K562 (cell line): ENCODE data around the gene TRAPPC2L. TPM values are rescaled to one million over a fixed set of nuclear protein-coding genes. Genes with fewer than 3 reads are reported as not detected.

Source experiments
- CHD7 ChIP-seq: fragments of 200-600 bp; sonication (generic); IDR thresholded peaks from one replicate; pipeline ENCODE4 v1.6.1; 2012; ENCODE audit warnings: mild to moderate bottlenecking, low read depth, low read length, inconsistent platforms
- ESRRB ChIP-seq: fragments of 250-450 bp; sonication (Bioruptor Pico); IDR thresholded peaks from 2 replicates; pipeline ENCODE4 v1.5.0; 2020; ENCODE audit warnings: mild to moderate bottlenecking, moderate library complexity, borderline replicate concordance
- PBX2 ChIP-seq, 2 experiments: IDR thresholded peaks in 1 of 2; conservative IDR thresholded peaks in 1 of 2; 2 replicates each; pipeline ENCODE4 v1.6.1; 2016; ENCODE audit warnings: low read depth in 2 of 2, mild to moderate bottlenecking in 1 of 2, missing compliant biosample characterization in 1 of 2, missing genetic modification characterization in 1 of 2, moderate library complexity in 1 of 2
- POLR2B ChIP-seq: fragments of 450-650 bp; IDR thresholded peaks from 2 replicates; pipeline ENCODE4 v1.6.1; 2018; ENCODE audit warnings: low read depth; ENCODE audit not compliant: partially characterized antibody
- SIRT6 ChIP-seq: IDR thresholded peaks from one replicate; pipeline ENCODE4 v1.6.1; 2012; ENCODE audit warnings: low read depth, mild to moderate bottlenecking, control low read depth, inconsistent platforms, low read length, moderate library complexity
- SP2 ChIP-seq: IDR thresholded peaks from 2 replicates; pipeline ENCODE4 v1.6.1; 2011; ENCODE audit warnings: mild to moderate bottlenecking, low read depth, low read length, moderate library complexity; ENCODE audit not compliant: poor library complexity, severe bottlenecking; ENCODE audit errors: extremely low read depth
- YBX1 ChIP-seq: fragments of 450-650 bp; IDR thresholded peaks from 2 replicates; pipeline ENCODE4 v1.7.1; 2016; ENCODE audit warnings: mild to moderate bottlenecking
- polyA plus RNA-seq, 8 experiments: library from polyadenylated mRNA; depleted of rRNA in 4 of 8; stranded (reverse) in 5 of 8; unstranded in 3 of 8; fragments of >200 nt; fragmentation: Nextera tagmentation in 2 of 8; fragmentation: Illumina TruSeq in 1 of 8; extraction: Ambion mirVana in 2 of 8; extraction: Trizol in 1 of 8; gene quantifications; 2 replicates each; pipeline versions ENCODE4 v1.2.1 to v1.2.3, GENCODE V29; 2011 to 2014; ENCODE audit warnings: inconsistent platforms in 1 of 8, missing spikeins in 1 of 8
- total RNA-seq, 7 experiments: library from RNA; depleted of rRNA in 6 of 7; stranded (reverse); fragments of >200 nt in 6 of 7; fragmentation: Illumina TruSeq in 2 of 7; extraction: Trizol in 2 of 7; gene quantifications; 2 replicates each; pipeline versions ENCODE4 v1.2.1 to v1.2.3, GENCODE V29; 2011 to 2021; ENCODE audit warnings: low replicate concordance in 1 of 7
- TF ChIP-seq, protein P1 (sequence below), 2 experiments: fragments of 250-450 bp in 1 of 2; fragments of 450-650 bp in 1 of 2; sonication (Bioruptor Pico) in 1 of 2; IDR thresholded peaks; 2 replicates each; pipeline versions ENCODE4 v1.6.1 to v1.8.0; 2016 to 2021; ENCODE audit warnings: mild to moderate bottlenecking in 2 of 2, moderate library complexity in 2 of 2, missing compliant biosample characterization in 1 of 2, missing genetic modification characterization in 1 of 2
- TF ChIP-seq, protein P2 (sequence below), 2 experiments: fragments of 450-650 bp; conservative IDR thresholded peaks; 2 replicates each; pipeline ENCODE4 v1.6.1; 2017; ENCODE audit warnings: mild to moderate bottlenecking in 2 of 2, moderate library complexity in 2 of 2

The TRAPPC2L gene
- total and polyA plus RNA-seq, 9 of the 15 experiments (the other 6 are each of a cell fraction or from before 2014, with no cell fraction given) = 60.4 to 398 (median 97.5) TPM

DNA sequence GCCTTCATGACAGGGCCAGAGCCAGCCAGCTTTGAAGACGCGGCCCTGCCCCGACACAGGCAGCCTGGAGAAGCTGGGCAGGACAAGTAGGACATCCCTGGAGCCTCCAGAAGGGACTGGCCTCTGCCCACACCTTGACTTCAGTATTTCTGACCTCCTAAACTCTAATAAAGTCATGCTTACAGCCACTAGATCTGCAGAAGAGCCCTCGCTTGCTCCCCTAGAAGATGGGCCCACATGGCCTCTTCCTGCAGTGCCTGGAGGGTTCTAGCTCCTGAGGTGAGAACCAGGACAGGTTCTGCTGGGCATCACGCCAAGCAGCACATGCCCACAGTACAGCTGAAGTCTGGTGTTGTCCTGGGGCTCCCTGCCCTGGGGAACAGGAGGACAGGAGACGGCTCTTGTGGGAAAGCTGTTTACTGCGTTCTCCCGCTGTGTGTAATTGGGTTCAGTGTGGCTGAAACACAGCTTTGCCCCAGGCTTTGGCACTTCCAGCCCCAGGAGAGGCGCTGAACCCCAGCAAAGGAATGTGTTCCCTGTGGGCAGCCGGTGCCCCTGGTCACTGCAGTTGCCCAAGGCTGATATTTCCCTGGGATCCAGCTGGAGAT, 47.8 kb upstream of the TRAPPC2L start (continued):
- TF ChIP-seq SIRT6 (no peak), ESRRB (CRISPR knock-in tag) (no peak), YBX1 (no peak), CHD7 (peak; percentile 30), SP2 (no peak), POLR2B (peak; percentile 33), PBX2 (CRISPR knock-in tag; IDR thresholded peaks at IDR 0.05; ENCODE audit: low read depth) (no peak), PBX2 (tag; conservative IDR thresholded peaks at IDR 0.05; ENCODE audit: low read depth) (no peak)
- TF ChIP-seq, protein P1, sequence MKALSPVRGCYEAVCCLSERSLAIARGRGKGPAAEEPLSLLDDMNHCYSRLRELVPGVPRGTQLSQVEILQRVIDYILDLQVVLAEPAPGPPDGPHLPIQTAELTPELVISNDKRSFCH (CRISPR knock-in tag; IDR thresholded peaks at IDR 0.05) = no peak
- TF ChIP-seq, protein P1 (tag; IDR thresholded peaks at IDR 0.05) = no peak
- TF ChIP-seq, protein P2, sequence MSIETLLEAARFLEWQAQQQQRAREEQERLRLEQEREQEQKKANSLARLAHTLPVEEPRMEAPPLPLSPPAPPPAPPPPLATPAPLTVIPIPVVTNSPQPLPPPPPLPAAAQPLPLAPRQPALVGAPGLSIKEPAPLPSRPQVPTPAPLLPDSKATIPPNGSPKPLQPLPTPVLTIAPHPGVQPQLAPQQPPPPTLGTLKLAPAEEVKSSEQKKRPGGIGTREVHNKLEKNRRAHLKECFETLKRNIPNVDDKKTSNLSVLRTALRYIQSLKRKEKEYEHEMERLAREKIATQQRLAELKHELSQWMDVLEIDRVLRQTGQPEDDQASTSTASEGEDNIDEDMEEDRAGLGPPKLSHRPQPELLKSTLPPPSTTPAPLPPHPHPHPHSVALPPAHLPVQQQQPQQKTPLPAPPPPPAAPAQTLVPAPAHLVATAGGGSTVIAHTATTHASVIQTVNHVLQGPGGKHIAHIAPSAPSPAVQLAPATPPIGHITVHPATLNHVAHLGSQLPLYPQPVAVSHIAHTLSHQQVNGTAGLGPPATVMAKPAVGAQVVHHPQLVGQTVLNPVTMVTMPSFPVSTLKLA (conservative IDR thresholded peaks at IDR 0.05) = no peak
